ENCODE measurements around the gene AMDHD1.

- TF ChIP-seq, protein P1, sequence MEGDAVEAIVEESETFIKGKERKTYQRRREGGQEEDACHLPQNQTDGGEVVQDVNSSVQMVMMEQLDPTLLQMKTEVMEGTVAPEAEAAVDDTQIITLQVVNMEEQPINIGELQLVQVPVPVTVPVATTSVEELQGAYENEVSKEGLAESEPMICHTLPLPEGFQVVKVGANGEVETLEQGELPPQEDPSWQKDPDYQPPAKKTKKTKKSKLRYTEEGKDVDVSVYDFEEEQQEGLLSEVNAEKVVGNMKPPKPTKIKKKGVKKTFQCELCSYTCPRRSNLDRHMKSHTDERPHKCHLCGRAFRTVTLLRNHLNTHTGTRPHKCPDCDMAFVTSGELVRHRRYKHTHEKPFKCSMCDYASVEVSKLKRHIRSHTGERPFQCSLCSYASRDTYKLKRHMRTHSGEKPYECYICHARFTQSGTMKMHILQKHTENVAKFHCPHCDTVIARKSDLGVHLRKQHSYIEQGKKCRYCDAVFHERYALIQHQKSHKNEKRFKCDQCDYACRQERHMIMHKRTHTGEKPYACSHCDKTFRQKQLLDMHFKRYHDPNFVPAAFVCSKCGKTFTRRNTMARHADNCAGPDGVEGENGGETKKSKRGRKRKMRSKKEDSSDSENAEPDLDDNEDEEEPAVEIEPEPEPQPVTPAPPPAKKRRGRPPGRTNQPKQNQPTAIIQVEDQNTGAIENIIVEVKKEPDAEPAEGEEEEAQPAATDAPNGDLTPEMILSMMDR (conservative IDR thresholded peaks at IDR 0.05; ENCODE audit: low read depth, low read length): no peak
- TF ChIP-seq CEBPB (IDR thresholded peaks at IDR 0.05; ENCODE audit: low read depth, low read length) (no peak), USF2 (IDR thresholded peaks at IDR 0.05; ENCODE audit: low read depth, low read length) (no peak), POLR2A (IDR thresholded peaks at IDR 0.05; ENCODE audit: low read depth, low read length) (no peak), RCOR1 (IDR thresholded peaks at IDR 0.05; ENCODE audit: insufficient replicate concordance, low read length) (no peak), FOS (IDR thresholded peaks at IDR 0.05; ENCODE audit: low read depth, low read length) (no peak), MAFK (IDR thresholded peaks at IDR 0.05; ENCODE audit: low read depth, low read length) (no peak), RFX5 (IDR thresholded peaks at IDR 0.05; ENCODE audit: low read depth, low read length) (no peak), SMC3 (IDR thresholded peaks at IDR 0.05; ENCODE audit: low read depth, low read length) (no peak), RAD21 (IDR thresholded peaks at IDR 0.05; ENCODE audit: low read length) (no peak), ELK1 (IDR thresholded peaks at IDR 0.05; ENCODE audit: borderline replicate concordance, low read depth, low read length) (no peak), MXI1 (IDR thresholded peaks at IDR 0.05; ENCODE audit: borderline replicate concordance, low read depth, low read length) (no peak), CHD1 (IDR thresholded peaks at IDR 0.05; ENCODE audit: low read depth, low read length) (no peak)
Observed at GRCh38 chr12:96007729-96008128, 64.6 kb downstream of the AMDHD1 start.
